Mesenchymal stem cell (in vitro differentiated cells and primary cell): ENCODE data around the gene BRAF.
A peak's percentile ranks its signal among the peaks of the same experiment; 100 is the strongest.

Experiments
- DNase-seq: peaks from one replicate; pipeline ENCODE4 v3.0.0-alpha.2; 2013
- H2AFZ ChIP-seq: one replicate; pipeline ENCODE4 v1.6.1; 2013; ENCODE audit warnings: low read depth, mild to moderate bottlenecking, control low read depth, inconsistent platforms, low read length, moderate library complexity
- H2AK5ac ChIP-seq: 2 replicates; pipeline ENCODE4 v1.6.1; 2013; ENCODE audit warnings: low read length, moderate library complexity, mild to moderate bottlenecking, inconsistent platforms; ENCODE audit not compliant: severe bottlenecking
- H2BK120ac ChIP-seq: one replicate; pipeline ENCODE4 v1.6.1; 2013; ENCODE audit warnings: low read depth, mild to moderate bottlenecking, inconsistent platforms, low read length, moderate library complexity
- H2BK12ac ChIP-seq, 2 experiments: one replicate each; pipeline ENCODE4 v1.6.1; 2013; ENCODE audit warnings: inconsistent platforms in 2 of 2, low read length in 2 of 2, mild to moderate bottlenecking in 2 of 2, moderate library complexity in 2 of 2, control low read depth in 1 of 2
- H2BK15ac ChIP-seq: one replicate; pipeline ENCODE4 v1.6.1; 2013; ENCODE audit warnings: mild to moderate bottlenecking, low read depth, inconsistent platforms; ENCODE audit not compliant: poor library complexity, severe bottlenecking
- H2BK5ac ChIP-seq: 2 replicates; pipeline ENCODE4 v1.6.1; 2013; ENCODE audit warnings: low read depth, mild to moderate bottlenecking, low read length, control low read depth, inconsistent platforms; ENCODE audit not compliant: poor library complexity, severe bottlenecking
- H3K14ac ChIP-seq, 2 experiments: one replicate each; pipeline ENCODE4 v1.6.1; 2013; ENCODE audit warnings: inconsistent platforms in 2 of 2, low read length in 2 of 2, control low read depth in 1 of 2, mild to moderate bottlenecking in 1 of 2, moderate library complexity in 1 of 2
- H3K18ac ChIP-seq, 2 experiments: one replicate each; pipeline ENCODE4 v1.6.1; 2013; ENCODE audit warnings: inconsistent platforms in 2 of 2, low read length in 2 of 2, control low read depth in 1 of 2, low read depth in 1 of 2, mild to moderate bottlenecking in 1 of 2
- H3K23ac ChIP-seq, 2 experiments: one replicate each; pipeline ENCODE4 v1.6.1; 2013; ENCODE audit warnings: inconsistent platforms in 2 of 2, low read length in 2 of 2, mild to moderate bottlenecking in 2 of 2, moderate library complexity in 2 of 2, control low read depth in 1 of 2
- H3K27ac ChIP-seq: 2 replicates; pipeline ENCODE4 v1.5.1; 2013; ENCODE audit warnings: mild to moderate bottlenecking, moderate library complexity, low read length, control low read depth, inconsistent platforms; ENCODE audit not compliant: poor library complexity, severe bottlenecking
- H3K27me3 ChIP-seq, 2 experiments: 2 replicates each; pipeline versions ENCODE4 v1.6.1 to v1.7.0; 2013; ENCODE audit warnings: low read length in 2 of 2, mild to moderate bottlenecking in 2 of 2, moderate library complexity in 2 of 2, control low read depth in 1 of 2, inconsistent platforms in 1 of 2; ENCODE audit not compliant: control insufficient read depth in 1 of 2, insufficient read depth in 1 of 2
- H3K36me3 ChIP-seq, 2 experiments: 2 replicates each; pipeline versions ENCODE4 v1.6.1 to v1.7.0; 2013; ENCODE audit warnings: low read length in 2 of 2, control low read depth in 1 of 2, inconsistent platforms in 1 of 2, low read depth in 1 of 2, mild to moderate bottlenecking in 1 of 2; ENCODE audit not compliant: insufficient read depth in 2 of 2, control insufficient read depth in 1 of 2
- H3K4ac ChIP-seq, 2 experiments: one replicate each; pipeline ENCODE4 v1.6.1; 2013; ENCODE audit warnings: inconsistent platforms in 2 of 2, low read length in 2 of 2, mild to moderate bottlenecking in 2 of 2, moderate library complexity in 2 of 2, control low read depth in 1 of 2, low read depth in 1 of 2
- H3K4me1 ChIP-seq: 2 replicates; pipeline ENCODE4 v1.6.1; 2013; ENCODE audit warnings: low read depth, low read length, control low read depth; ENCODE audit not compliant: control insufficient read depth, insufficient read depth
- H3K4me2 ChIP-seq: 2 replicates; pipeline ENCODE4 v1.6.1; 2013; ENCODE audit warnings: low read length, mild to moderate bottlenecking, inconsistent platforms; ENCODE audit not compliant: poor library complexity, severe bottlenecking
- H3K4me3 ChIP-seq, 2 experiments: 2 replicates each; pipeline versions ENCODE4 v1.5.1 to v1.7.0; 2013; ENCODE audit warnings: low read length in 2 of 2, mild to moderate bottlenecking in 2 of 2, control low read depth in 1 of 2, low read depth in 1 of 2; ENCODE audit not compliant: insufficient read depth in 1 of 2
- H3K79me1 ChIP-seq: replicated peaks from 2 replicates; pipeline ENCODE4 v1.6.1; 2013; ENCODE audit warnings: mild to moderate bottlenecking, control low read depth, low read length, inconsistent platforms; ENCODE audit not compliant: poor library complexity, severe bottlenecking
- H3K9ac ChIP-seq: 2 replicates; pipeline ENCODE4 v1.7.0; 2013; ENCODE audit warnings: mild to moderate bottlenecking, low read length, moderate library complexity
- H3K9me3 ChIP-seq: 2 replicates; pipeline ENCODE4 v1.7.0; 2013; ENCODE audit warnings: mild to moderate bottlenecking, low read length; ENCODE audit not compliant: control insufficient read depth
- H4K8ac ChIP-seq: one replicate; pipeline ENCODE4 v1.6.1; 2013; ENCODE audit warnings: inconsistent platforms, mild to moderate bottlenecking, low read length, moderate library complexity
- H4K91ac ChIP-seq: one replicate; pipeline ENCODE4 v1.6.1; 2013; ENCODE audit warnings: mild to moderate bottlenecking, low read length, inconsistent platforms
- WGBS: methylation state at CpG from one replicate; pipeline ENCODE4 v1.1.7; 2013; ENCODE audit warnings: mixed read lengths; 5-methylcytosine and 5-hydroxymethylcytosine counted together

Gene BRAF

GRCh38 chr7:140723574-140723973 lies 201.2 kb downstream of the BRAF start:
- H3K9me3 ChIP-seq, result no peaks in the 10 kb centered on the region
- H2BK5ac ChIP-seq, result no peak overlapping the region
- H3K27ac ChIP-seq, result no peak overlapping the region
- H4K8ac ChIP-seq, result no peak overlapping the region
- H3K27me3 ChIP-seq, result no peaks in the 10 kb centered on the region
- no peak overlapping the region for H2BK15ac ChIP-seq
- H3K79me1 ChIP-seq, result peaks cover 9% of the 10 kb centered on the region
- no peak for DNase-seq
- H2BK12ac ChIP-seq, result no peak overlapping the region
- H3K36me3 ChIP-seq, result peaks cover 0 to 23% of the 10 kb centered on the region in 2 experiments
- no peak overlapping the region for H2BK120ac ChIP-seq
- 88% methylated on average over 2 of the region's 3 CpGs for WGBS
- no peak overlapping the region for H3K4me2 ChIP-seq
- H3K4me1 ChIP-seq, result peaks cover 3% of the 10 kb centered on the region
- no peak overlapping the region for H3K14ac ChIP-seq
- H3K18ac ChIP-seq, result no peak overlapping the region
- no peak overlapping the region for H2AFZ ChIP-seq
- no peak overlapping the region for H3K9ac ChIP-seq
- no peak overlapping the region for H3K23ac ChIP-seq
- no peak overlapping the region for H3K4ac ChIP-seq
- peak overlapping the region; percentile 69 for H2AK5ac ChIP-seq
- no peak overlapping the region for H3K4me3 ChIP-seq
- H4K91ac ChIP-seq, result no peak overlapping the region

GRCh38 chr7:140723006-140723405 lies 201.7 kb downstream of the BRAF start:
- H3K4ac ChIP-seq, result no peak overlapping the region
- H3K36me3 ChIP-seq, result peaks cover 0 to 23% of the 10 kb centered on the region in 2 experiments
- no peak for DNase-seq
- no peak overlapping the region for H2BK5ac ChIP-seq
- H3K18ac ChIP-seq, result no peak overlapping the region
- H3K27ac ChIP-seq, result no peak overlapping the region
- no peak overlapping the region for H3K23ac ChIP-seq
- H4K91ac ChIP-seq, result no peak overlapping the region
- no peaks in the 10 kb centered on the region for H3K27me3 ChIP-seq
- H3K14ac ChIP-seq, result no peak overlapping the region
- no peak overlapping the region for H3K9ac ChIP-seq
- H2BK15ac ChIP-seq, result no peak overlapping the region
- WGBS, result 100% methylated on average over 4 of the region's 6 CpGs
- no peak overlapping the region for H4K8ac ChIP-seq
- no peak overlapping the region for H2BK12ac ChIP-seq
- H3K4me3 ChIP-seq, result no peak overlapping the region
- H2AFZ ChIP-seq, result no peak overlapping the region
- H3K4me2 ChIP-seq, result no peak overlapping the region
- H2BK120ac ChIP-seq, result no peak overlapping the region
- peaks cover 3% of the 10 kb centered on the region for H3K4me1 ChIP-seq
- H3K79me1 ChIP-seq, result peaks cover 9% of the 10 kb centered on the region
- peak overlapping the region; percentile 75 for H2AK5ac ChIP-seq
- no peaks in the 10 kb centered on the region for H3K9me3 ChIP-seq

- Histone ChIP-seq H3K4me3 (no peak overlapping the region), H4K91ac (no peak overlapping the region), H3K79me1 (peaks cover 9% of the 10 kb centered on the region), H2BK15ac (no peak overlapping the region), H2BK120ac (no peak overlapping the region), H3K18ac (no peak overlapping the region), H3K27me3 (no peaks in the 10 kb centered on the region), H2AK5ac (no peak overlapping the region), H3K14ac (no peak overlapping the region), H3K4me2 (no peak overlapping the region), H3K9ac (no peak overlapping the region), H3K23ac (no peak overlapping the region), H3K4me1 (peaks cover 3% of the 10 kb centered on the region), H3K27ac (no peak overlapping the region), H3K36me3 (peaks cover 0 to 23% of the 10 kb centered on the region in 2 experiments), H4K8ac (no peak overlapping the region), H2AFZ (no peak overlapping the region), H2BK5ac (no peak overlapping the region), H2BK12ac (no peak overlapping the region), H3K9me3 (no peaks in the 10 kb centered on the region), H3K4ac (no peak overlapping the region)
- WGBS, result 100% methylated on average over 1 of the region's 1 CpG
- no peak for DNase-seq
Observed at GRCh38 chr7:140722254-140722653, 202.5 kb downstream of the BRAF start.

- no peak overlapping the region for H3K23ac ChIP-seq
- no peak overlapping the region for H2AFZ ChIP-seq
- 82% methylated on average over 3 of the region's 5 CpGs for WGBS
- peaks cover 4 to 18% of the 10 kb centered on the region in 2 experiments for H3K36me3 ChIP-seq
- H3K27ac ChIP-seq, result no peak overlapping the region
- H2BK5ac ChIP-seq, result no peak overlapping the region
- H3K4me3 ChIP-seq, result no peak overlapping the region
- no peak for DNase-seq
- no peak overlapping the region for H4K8ac ChIP-seq
- no peak overlapping the region for H3K14ac ChIP-seq
- H3K9me3 ChIP-seq, result no peaks in the 10 kb centered on the region
- H3K27me3 ChIP-seq, result no peaks in the 10 kb centered on the region
- no peak overlapping the region for H2BK120ac ChIP-seq
- no peak overlapping the region for H3K9ac ChIP-seq
- H3K79me1 ChIP-seq, result peaks cover 10% of the 10 kb centered on the region
- H2BK12ac ChIP-seq, result no peak overlapping the region
- H2BK15ac ChIP-seq, result no peak overlapping the region
- H3K4me1 ChIP-seq, result peaks cover 5% of the 10 kb centered on the region
- no peak overlapping the region for H2AK5ac ChIP-seq
- H3K4ac ChIP-seq, result no peak overlapping the region
- H4K91ac ChIP-seq, result no peak overlapping the region
- no peak overlapping the region for H3K4me2 ChIP-seq
- H3K18ac ChIP-seq, result no peak overlapping the region
Observed at GRCh38 chr7:140719721-140720120, 205.0 kb downstream of the BRAF start.
